Activated T-cell treated with anti-CD3 and anti-CD28 coated beads, Interleukin-2, amount 50 U/mL, for 72 hours (primary cell): ENCODE measurements around the gene C10orf105. TPM values are rescaled to one million over a fixed set of nuclear protein-coding genes. Genes with fewer than 3 reads are reported as not detected.

ENCODE experiments used
- ATAC-seq, 2 donors: fragments of 150-1000 bp; cut with Tn5 transposase; replicated peaks in 1 of 2; 2 replicates each; pipeline ENCODE4 v1.10.0; 2021; ENCODE audit warnings: moderate library complexity in 2 of 2, mild to moderate bottlenecking in 1 of 2
- DNase-seq, 2 donors: peaks; one replicate each; pipeline ENCODE4 v3.0.0; 2021 to 2022; ENCODE audit warnings: mixed read lengths in 1 of 2
- H3K27ac Mint-ChIP-seq: one replicate; pipeline ENCODE4 v1.8.0; 2022; ENCODE audit warnings: mild to moderate bottlenecking, moderate library complexity, mixed read lengths
- H3K27me3 Mint-ChIP-seq: one replicate; pipeline ENCODE4 v1.8.0; 2022; ENCODE audit warnings: low read depth, mixed read lengths
- H3K36me3 Mint-ChIP-seq, 2 donors: one replicate each; pipeline ENCODE4 v1.8.0; 2022; ENCODE audit warnings: mixed read lengths in 2 of 2, mild to moderate bottlenecking in 1 of 2; ENCODE audit not compliant: insufficient read depth in 2 of 2
- H3K4me1 Mint-ChIP-seq: one replicate; pipeline ENCODE4 v1.8.0; 2022; ENCODE audit warnings: low read depth, mixed read lengths
- H3K4me3 Mint-ChIP-seq, 2 donors: one replicate each; pipeline ENCODE4 v1.8.0; 2022; ENCODE audit warnings: mild to moderate bottlenecking in 2 of 2, mixed read lengths in 2 of 2, moderate library complexity in 2 of 2
- H3K9me3 Mint-ChIP-seq, 2 donors: one replicate each; pipeline ENCODE4 v1.8.0; 2022; ENCODE audit warnings: mixed read lengths in 2 of 2
- total RNA-seq, 2 donors: library from RNA; stranded (reverse); gene quantifications; one replicate each; pipeline ENCODE4 v1.2.3, GENCODE V29; 2022

C10orf105 gene
- total RNA-seq, 2 donors from 2014 or later: 0.35 to 0.43 TPM

GRCh38 chr10:71725998-71726579 is 6.5 kb upstream of the C10orf105 start:
- peaks cover 84% of the 10 kb centered on the region for H3K4me1 Mint-ChIP-seq
- no peaks in the 10 kb centered on the region for H3K27me3 Mint-ChIP-seq
- peak overlapping the region; percentile 84 for H3K27ac Mint-ChIP-seq
- ATAC-seq (peak; percentile 76), DNase-seq (peak; percentile 79 to 88)
- no peaks in the 10 kb centered on the region for H3K36me3 Mint-ChIP-seq
- H3K9me3 Mint-ChIP-seq: no peaks in the 10 kb centered on the region
- H3K4me3 Mint-ChIP-seq: peak overlapping the region; percentile 78 to 86

- Mint-ChIP-seq H3K9me3 (no peaks in the 10 kb centered on the region), H3K36me3 (no peaks in the 10 kb centered on the region), H3K27me3 (no peaks in the 10 kb centered on the region), H3K4me3 (peak overlapping the region in 1 of 2 donors; percentile 78), H3K27ac (peak overlapping the region; percentile 84), H3K4me1 (peaks cover 76% of the 10 kb centered on the region)
- DNase-seq: no peak
- no peak for ATAC-seq
Observed at GRCh38 chr10:71725249-71725648, 5.7 kb upstream of the C10orf105 start.

- peak overlapping the region in 1 of 2 donors; percentile 20 for H3K4me3 Mint-ChIP-seq
- ATAC-seq (no peak), DNase-seq (no peak)
- H3K27me3 Mint-ChIP-seq: no peaks in the 10 kb centered on the region
- H3K9me3 Mint-ChIP-seq: no peaks in the 10 kb centered on the region
- H3K27ac Mint-ChIP-seq: peak overlapping the region; percentile 58
- no peaks in the 10 kb centered on the region for H3K36me3 Mint-ChIP-seq
- H3K4me1 Mint-ChIP-seq: peaks cover 69% of the 10 kb centered on the region
Observed at GRCh38 chr10:71724539-71724938, 5.0 kb upstream of the C10orf105 start.

- DNase-seq (no peak), ATAC-seq (no peak)
- H3K4me3 Mint-ChIP-seq: no peak overlapping the region
- H3K9me3 Mint-ChIP-seq: no peaks in the 10 kb centered on the region
- no peaks in the 10 kb centered on the region for H3K36me3 Mint-ChIP-seq
- H3K27ac Mint-ChIP-seq: no peak overlapping the region
- H3K4me1 Mint-ChIP-seq: peaks cover 57% of the 10 kb centered on the region
- no peaks in the 10 kb centered on the region for H3K27me3 Mint-ChIP-seq
Observed at GRCh38 chr10:71723311-71723710, 3.7 kb upstream of the C10orf105 start.

GRCh38 chr10:71722849-71723248 is 3.3 kb upstream of the C10orf105 start:
- H3K27ac Mint-ChIP-seq: no peak overlapping the region
- no peak for DNase-seq
- no peaks in the 10 kb centered on the region for H3K36me3 Mint-ChIP-seq
- no peak for ATAC-seq
- no peaks in the 10 kb centered on the region for H3K9me3 Mint-ChIP-seq
- H3K27me3 Mint-ChIP-seq: no peaks in the 10 kb centered on the region
- no peak overlapping the region for H3K4me3 Mint-ChIP-seq
- peaks cover 53% of the 10 kb centered on the region for H3K4me1 Mint-ChIP-seq

GRCh38 chr10:71721313-71721712 is 1.7 kb upstream of the C10orf105 start:
- ATAC-seq: no peak
- no peak for DNase-seq
- no peak overlapping the region for H3K4me3 Mint-ChIP-seq
- H3K36me3 Mint-ChIP-seq: no peaks in the 10 kb centered on the region
- H3K9me3 Mint-ChIP-seq: no peaks in the 10 kb centered on the region
- no peak overlapping the region for H3K27ac Mint-ChIP-seq
- H3K27me3 Mint-ChIP-seq: no peaks in the 10 kb centered on the region
- H3K4me1 Mint-ChIP-seq: peaks cover 45% of the 10 kb centered on the region

GRCh38 chr10:71720288-71720687 is 710 bp upstream of the C10orf105 start:
- no peak overlapping the region for H3K4me3 Mint-ChIP-seq
- no peak for ATAC-seq
- H3K36me3 Mint-ChIP-seq: no peaks in the 10 kb centered on the region
- H3K4me1 Mint-ChIP-seq: peaks cover 38% of the 10 kb centered on the region
- no peak overlapping the region for H3K27ac Mint-ChIP-seq
- no peak for DNase-seq
- no peaks in the 10 kb centered on the region for H3K9me3 Mint-ChIP-seq
- H3K27me3 Mint-ChIP-seq: no peaks in the 10 kb centered on the region

- Mint-ChIP-seq H3K4me3 (no peak overlapping the region), H3K27me3 (no peaks in the 10 kb centered on the region), H3K27ac (no peak overlapping the region), H3K9me3 (no peaks in the 10 kb centered on the region), H3K4me1 (peaks cover 38% of the 10 kb centered on the region), H3K36me3 (no peaks in the 10 kb centered on the region)
- ATAC-seq: no peak
- no peak for DNase-seq
Observed at GRCh38 chr10:71719042-71719441, 536 bp downstream of the C10orf105 start.

- no peaks in the 10 kb centered on the region for H3K27me3 Mint-ChIP-seq
- H3K36me3 Mint-ChIP-seq: no peaks in the 10 kb centered on the region
- no peak overlapping the region for H3K4me3 Mint-ChIP-seq
- peaks cover 47% of the 10 kb centered on the region for H3K4me1 Mint-ChIP-seq
- no peaks in the 10 kb centered on the region for H3K9me3 Mint-ChIP-seq
- ATAC-seq (no peak), DNase-seq (no peak)
- H3K27ac Mint-ChIP-seq: no peak overlapping the region
Observed at GRCh38 chr10:71718165-71718698, 1.3 kb downstream of the C10orf105 start.

- H3K4me3 Mint-ChIP-seq: no peak overlapping the region
Observed at GRCh38 chr10:71717551-71717951, 2.0 kb downstream of the C10orf105 start.

GRCh38 chr10:71717056-71717455 is 2.5 kb downstream of the C10orf105 start:
- no peak overlapping the region for H3K4me3 Mint-ChIP-seq
- H3K27ac Mint-ChIP-seq: no peak overlapping the region
- ATAC-seq (no peak), DNase-seq (no peak)
- H3K4me1 Mint-ChIP-seq: peaks cover 50% of the 10 kb centered on the region
- H3K9me3 Mint-ChIP-seq: no peaks in the 10 kb centered on the region
- no peaks in the 10 kb centered on the region for H3K27me3 Mint-ChIP-seq
- H3K36me3 Mint-ChIP-seq: no peaks in the 10 kb centered on the region

More at GRCh38 chr10:71717551-71717951, 2.0 kb downstream of the C10orf105 start:
- Mint-ChIP-seq H3K27ac (no peak overlapping the region), H3K27me3 (no peaks in the 10 kb centered on the region), H3K4me1 (peaks cover 50% of the 10 kb centered on the region), H3K9me3 (no peaks in the 10 kb centered on the region), H3K36me3 (no peaks in the 10 kb centered on the region)
- ATAC-seq: no peak
- no peak for DNase-seq

GRCh38 chr10:71716426-71716825 is 3.2 kb downstream of the C10orf105 start:
- ATAC-seq (no peak), DNase-seq (no peak)
- no peak overlapping the region for H3K4me3 Mint-ChIP-seq
- H3K27me3 Mint-ChIP-seq: no peaks in the 10 kb centered on the region
- H3K4me1 Mint-ChIP-seq: peaks cover 47% of the 10 kb centered on the region
- H3K27ac Mint-ChIP-seq: no peak overlapping the region
- H3K36me3 Mint-ChIP-seq: no peaks in the 10 kb centered on the region
- H3K9me3 Mint-ChIP-seq: no peaks in the 10 kb centered on the region

- no peaks in the 10 kb centered on the region for H3K27me3 Mint-ChIP-seq
- peak overlapping the region; percentile 24 for H3K27ac Mint-ChIP-seq
- H3K4me3 Mint-ChIP-seq: no peak overlapping the region
- ATAC-seq (no peak), DNase-seq (no peak)
- peaks cover 46% of the 10 kb centered on the region for H3K4me1 Mint-ChIP-seq
- no peaks in the 10 kb centered on the region for H3K36me3 Mint-ChIP-seq
- H3K9me3 Mint-ChIP-seq: no peaks in the 10 kb centered on the region
Observed at GRCh38 chr10:71715860-71716259, 3.7 kb downstream of the C10orf105 start.

GRCh38 chr10:71715026-71715425 is 4.6 kb downstream of the C10orf105 start:
- Mint-ChIP-seq H3K4me3 (peak overlapping the region; percentile 47 to 52), H3K9me3 (no peaks in the 10 kb centered on the region), H3K27ac (peak overlapping the region; percentile 24), H3K4me1 (peaks cover 46% of the 10 kb centered on the region), H3K36me3 (no peaks in the 10 kb centered on the region), H3K27me3 (no peaks in the 10 kb centered on the region)
- DNase-seq (no peak), ATAC-seq (no peak)
